HG02610 (cell line): ENCODE results near the gene NDOR1.

Source experiments
- ATAC-seq: cut with Tn5 transposase; IDR thresholded peaks from one replicate; pipeline ENCODE4 v1.9.1; 2021; ENCODE audit warnings: mild to moderate bottlenecking, moderate library complexity; ENCODE audit not compliant: unreplicated experiment

The NDOR1 gene

GRCh38 chr9:137167747-137168572 is 37.5 kb upstream of the NDOR1 start:
- no peak for ATAC-seq

GRCh38 chr9:137168573-137168903 is 37.0 kb upstream of the NDOR1 start:
- ATAC-seq: no peak

- ATAC-seq: no peak
These were observed 36.3 kb upstream of the NDOR1 start for GRCh38 chr9:137168904-137169856.

- ATAC-seq: no peak
These were observed 35.6 kb upstream of the NDOR1 start, which contains the start of gene LRRC26 for GRCh38 chr9:137169896-137170358. TSS of gene LRRC26 (minus strand) at chr9:137170051. CDS start at chr9:137169943, 108 bp downstream.

GRCh38 chr9:137170486-137171148 is 34.9 kb upstream of the NDOR1 start:
- ATAC-seq: no peak

GRCh38 chr9:137171149-137171900 is 34.2 kb upstream of the NDOR1 start:
- ATAC-seq: no peak

- no peak for ATAC-seq
These were observed 32.4 kb upstream of the NDOR1 start for GRCh38 chr9:137172901-137173795.

GRCh38 chr9:137173796-137174664 is 31.5 kb upstream of the NDOR1 start:
- no peak for ATAC-seq

- ATAC-seq: no peak
These were observed 30.7 kb upstream of the NDOR1 start for GRCh38 chr9:137174722-137175293.

- ATAC-seq: no peak
These were observed 30.0 kb upstream of the NDOR1 start for GRCh38 chr9:137175345-137175961.

- no peak for ATAC-seq
These were observed 29.0 kb upstream of the NDOR1 start for GRCh38 chr9:137176302-137177182.

- no peak for ATAC-seq
These were observed 27.1 kb upstream of the NDOR1 start for GRCh38 chr9:137178201-137178938.

- ATAC-seq: no peak
These were observed 26.4 kb upstream of the NDOR1 start for GRCh38 chr9:137178939-137179630.

GRCh38 chr9:137179761-137180160 is 25.7 kb upstream of the NDOR1 start:
- ATAC-seq: no peak

GRCh38 chr9:137180491-137180890 is 25.0 kb upstream of the NDOR1 start:
- ATAC-seq: no peak
